PFSK-1 (cell line): ENCODE results near the gene CORO2A.

Experiments used
- FOXP2 ChIP-seq: optimal IDR thresholded peaks from 2 replicates; pipeline ENCODE3; 2011; ENCODE audit warnings: borderline replicate concordance, control low read depth, inconsistent platforms; ENCODE audit not compliant: insufficient read depth; ENCODE audit errors: extremely low read length, extremely low read depth
- TAF1 ChIP-seq: IDR thresholded peaks from 2 replicates; pipeline ENCODE4 v1.6.1; 2012; ENCODE audit warnings: low read length, control low read depth, borderline replicate concordance; ENCODE audit not compliant: insufficient read depth
- TF ChIP-seq, protein P1 (sequence below), 2 experiments: IDR thresholded peaks; 2 replicates each; pipeline versions ENCODE4 v1.6.1 to v1.8.0; 2011 to 2012; ENCODE audit warnings: low read depth in 2 of 2, low read length in 2 of 2, control low read depth in 1 of 2, inconsistent platforms in 1 of 2, mild to moderate bottlenecking in 1 of 2, moderate library complexity in 1 of 2; ENCODE audit not compliant: insufficient read depth in 1 of 2

DNA sequence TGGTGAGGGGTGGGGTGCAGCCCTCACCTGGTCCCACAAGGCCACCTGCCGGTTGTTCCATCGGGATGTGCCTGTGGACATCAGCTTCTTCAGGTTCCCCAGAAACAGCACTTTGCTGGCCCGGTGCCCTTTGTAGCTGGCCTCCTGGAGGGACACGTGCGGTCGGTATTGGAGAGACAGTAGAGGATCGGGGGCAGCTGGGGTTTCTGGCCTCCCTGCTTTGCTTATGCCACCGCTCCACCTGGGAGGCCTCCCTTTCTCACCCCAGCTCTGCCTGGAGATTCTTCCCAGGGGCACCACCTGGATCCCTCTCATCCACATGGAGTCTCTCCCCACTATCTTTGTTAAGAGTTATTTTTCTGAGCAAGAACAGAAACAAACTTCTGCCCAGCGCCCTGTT, 60.3 kb downstream of the CORO2A start:
- no peak for TF ChIP-seq TAF1
- TF ChIP-seq, protein P1, sequence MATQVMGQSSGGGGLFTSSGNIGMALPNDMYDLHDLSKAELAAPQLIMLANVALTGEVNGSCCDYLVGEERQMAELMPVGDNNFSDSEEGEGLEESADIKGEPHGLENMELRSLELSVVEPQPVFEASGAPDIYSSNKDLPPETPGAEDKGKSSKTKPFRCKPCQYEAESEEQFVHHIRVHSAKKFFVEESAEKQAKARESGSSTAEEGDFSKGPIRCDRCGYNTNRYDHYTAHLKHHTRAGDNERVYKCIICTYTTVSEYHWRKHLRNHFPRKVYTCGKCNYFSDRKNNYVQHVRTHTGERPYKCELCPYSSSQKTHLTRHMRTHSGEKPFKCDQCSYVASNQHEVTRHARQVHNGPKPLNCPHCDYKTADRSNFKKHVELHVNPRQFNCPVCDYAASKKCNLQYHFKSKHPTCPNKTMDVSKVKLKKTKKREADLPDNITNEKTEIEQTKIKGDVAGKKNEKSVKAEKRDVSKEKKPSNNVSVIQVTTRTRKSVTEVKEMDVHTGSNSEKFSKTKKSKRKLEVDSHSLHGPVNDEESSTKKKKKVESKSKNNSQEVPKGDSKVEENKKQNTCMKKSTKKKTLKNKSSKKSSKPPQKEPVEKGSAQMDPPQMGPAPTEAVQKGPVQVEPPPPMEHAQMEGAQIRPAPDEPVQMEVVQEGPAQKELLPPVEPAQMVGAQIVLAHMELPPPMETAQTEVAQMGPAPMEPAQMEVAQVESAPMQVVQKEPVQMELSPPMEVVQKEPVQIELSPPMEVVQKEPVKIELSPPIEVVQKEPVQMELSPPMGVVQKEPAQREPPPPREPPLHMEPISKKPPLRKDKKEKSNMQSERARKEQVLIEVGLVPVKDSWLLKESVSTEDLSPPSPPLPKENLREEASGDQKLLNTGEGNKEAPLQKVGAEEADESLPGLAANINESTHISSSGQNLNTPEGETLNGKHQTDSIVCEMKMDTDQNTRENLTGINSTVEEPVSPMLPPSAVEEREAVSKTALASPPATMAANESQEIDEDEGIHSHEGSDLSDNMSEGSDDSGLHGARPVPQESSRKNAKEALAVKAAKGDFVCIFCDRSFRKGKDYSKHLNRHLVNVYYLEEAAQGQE (IDR thresholded peaks at IDR 0.05; ENCODE audit: insufficient read depth in 1 of 2, low read depth in 2 of 2, low read length in 2 of 2): no peak
- no peak for TF ChIP-seq FOXP2
